Lung (tissue), 4 donors: ENCODE results near the gene PATE3. TPM values are rescaled to one million over a fixed set of nuclear protein-coding genes. Genes with fewer than 3 reads are reported as not detected.

Source experiments
- polyA plus RNA-seq, 2 donors: library from polyadenylated mRNA; stranded (reverse); fragments of 200-250 nt; gene quantifications; one replicate each; pipeline ENCODE4 v1.2.1, GENCODE V29; 2013
- total RNA-seq, 2 donors: library from RNA; depleted of rRNA in 1 of 2; stranded (reverse); fragments of >200 nt in 1 of 2; gene quantifications; one replicate each; pipeline ENCODE4 v1.2.1, GENCODE V29; 2014 to 2021
- donor health status: Bipolar disorder and iron deficiency.
- donor health status: healthy.
- donor health status: DM: yes; HTN: yes; CAD: no.

PATE3 gene
- total and polyA plus RNA-seq, 4 donors, result not detected

Other genes starting within 250 kb of the PATE3 start
- gene EI24, start 218.7 kb upstream of the PATE3 start, total RNA-seq, result 10 to 100 TPM; 63.6 to 71.1 TPM
- 10 to 100 TPM; 36.7 to 84.8 TPM for gene EI24, start 218.7 kb upstream of the PATE3 start, polyA plus RNA-seq
- 100 to 1,000 TPM; 103 to 136 TPM for gene STT3A, start 195.3 kb upstream of the PATE3 start, total RNA-seq
- 10 to 100 TPM; 49.6 to 99.0 TPM for gene STT3A, start 195.3 kb upstream of the PATE3 start, polyA plus RNA-seq
- gene CHEK1, start 163.0 kb upstream of the PATE3 start, total RNA-seq, result 1 to 10 TPM; 5.8 to 6.4 TPM
- gene CHEK1, start 163.0 kb upstream of the PATE3 start, polyA plus RNA-seq, result 1 to 10 TPM; 2.3 to 2.4 TPM
- gene ACRV1, start 107.3 kb upstream of the PATE3 start, total RNA-seq, result not detected
- not detected for gene ACRV1, start 107.3 kb upstream of the PATE3 start, polyA plus RNA-seq
- not detected for gene PATE1, start 41.8 kb upstream of the PATE3 start, total RNA-seq
- not detected for gene PATE1, start 41.8 kb upstream of the PATE3 start, polyA plus RNA-seq
- gene PATE2, start 9.3 kb upstream of the PATE3 start, total RNA-seq, result not detected
- not detected for gene PATE2, start 9.3 kb upstream of the PATE3 start, polyA plus RNA-seq
- gene PATE4, start 45.2 kb downstream of the PATE3 start, total RNA-seq, result not detected
- gene PATE4, start 45.2 kb downstream of the PATE3 start, polyA plus RNA-seq, result not detected
- gene HYLS1, start 99.5 kb downstream of the PATE3 start, total RNA-seq, result 1 to 10 TPM; 1.6 to 2.4 TPM
- gene HYLS1, start 99.5 kb downstream of the PATE3 start, polyA plus RNA-seq, result 1 to 10 TPM; 1.5 to 2.6 TPM
- gene PUS3, start 115.1 kb downstream of the PATE3 start, total RNA-seq, result 10 to 100 TPM in 1 of 2 donors, 1 to 10 TPM in 1; 6.9 to 11.3 TPM
- 10 to 100 TPM; 10.2 to 15.7 TPM for gene PUS3, start 115.1 kb downstream of the PATE3 start, polyA plus RNA-seq
- gene DDX25, start 116.4 kb downstream of the PATE3 start, total RNA-seq, result under 1 TPM; 0.14 to 0.18 TPM
- under 1 TPM; 0.16 to 0.37 TPM for gene DDX25, start 116.4 kb downstream of the PATE3 start, polyA plus RNA-seq
- gene VSIG10L2, start 157.9 kb downstream of the PATE3 start, total RNA-seq, result under 1 TPM; 0.18 to 0.43 TPM
- gene VSIG10L2, start 157.9 kb downstream of the PATE3 start, polyA plus RNA-seq, result under 1 TPM; 0.26 to 0.33 TPM